NCI-H446 treated with DMSO at 0.1 percent for 48 hours (cell line): ENCODE results near the gene COL20A1.

Source experiments
- DNase-seq: peaks from one replicate; lab custom pipeline; 2025; lab: John Stamatoyannopoulos, UW

COL20A1 gene

DNA sequence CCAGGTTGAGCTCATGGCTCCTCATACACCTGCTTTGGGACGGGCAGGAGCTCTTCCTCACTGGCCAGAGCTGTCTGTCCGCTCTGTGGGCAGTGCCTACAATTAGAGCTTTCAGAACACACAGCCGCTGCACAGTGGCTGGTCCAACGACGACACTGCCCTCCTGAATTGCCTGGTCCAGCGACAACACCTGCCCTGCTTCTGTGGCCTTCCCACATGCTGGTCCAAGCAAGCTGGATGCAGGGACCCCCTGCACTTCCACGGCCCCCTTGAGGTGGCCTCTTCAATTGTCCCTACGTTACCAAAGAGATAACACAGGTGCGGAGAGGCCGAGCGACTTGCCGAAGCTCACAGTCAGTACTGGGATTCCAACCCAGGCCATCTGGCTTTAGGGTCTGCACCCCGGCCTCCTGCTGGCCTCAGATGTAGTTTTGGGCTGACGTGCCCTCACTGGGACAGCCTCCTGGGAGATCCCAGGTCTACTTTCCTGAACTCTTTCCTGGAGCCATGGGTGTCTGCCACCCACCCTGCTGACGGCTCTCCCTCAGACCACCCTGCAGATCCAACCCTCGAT lies 69.5 kb downstream of the COL20A1 start:
- no peak for DNase-seq

DNA sequence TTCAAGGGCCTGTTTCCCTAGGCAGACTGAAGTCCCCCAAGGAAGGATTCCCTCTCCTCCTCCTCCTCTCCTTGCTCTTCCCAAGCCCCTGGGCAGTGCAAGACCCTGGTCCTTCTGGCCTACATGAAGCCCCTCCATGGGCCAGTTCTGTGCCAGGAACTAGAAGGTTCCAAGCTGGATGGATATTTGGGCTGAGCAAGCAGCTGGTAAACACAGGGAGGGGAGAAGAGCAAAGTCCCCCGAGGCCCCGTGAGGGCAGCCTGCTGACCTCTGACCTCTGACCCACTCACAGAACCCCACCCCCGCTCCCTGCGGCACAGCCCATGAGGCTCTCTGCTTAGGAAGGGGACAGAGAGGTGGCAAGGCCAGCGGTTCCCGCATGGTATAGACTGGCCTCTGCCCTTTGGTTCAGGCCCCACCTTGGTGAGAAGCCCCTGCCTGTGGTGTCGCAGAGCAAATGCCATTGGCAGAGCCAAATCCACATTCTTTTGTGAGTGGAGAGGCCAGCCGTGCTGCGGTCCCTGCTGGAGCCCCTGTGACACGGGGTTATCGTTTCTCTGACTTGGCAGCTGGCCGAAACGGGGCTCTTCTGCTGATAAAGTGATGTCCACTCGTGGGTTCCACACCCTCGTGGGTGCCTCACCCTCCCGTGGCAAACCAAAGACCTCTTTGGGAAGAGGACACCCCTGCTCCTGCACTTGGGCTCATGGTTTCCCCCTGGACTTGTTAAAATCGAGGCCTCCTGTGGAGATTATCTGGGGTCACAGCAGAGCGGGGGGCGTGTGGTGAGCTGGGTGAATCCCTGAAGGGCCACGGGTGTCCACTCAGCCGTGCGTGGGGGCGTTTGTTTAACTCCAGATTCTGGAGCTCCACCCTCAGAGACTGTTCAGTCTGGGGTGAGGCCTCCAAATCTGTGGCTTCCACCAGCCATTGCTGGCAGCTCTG lies 70.3 kb downstream of the COL20A1 start:
- no peak for DNase-seq

DNA sequence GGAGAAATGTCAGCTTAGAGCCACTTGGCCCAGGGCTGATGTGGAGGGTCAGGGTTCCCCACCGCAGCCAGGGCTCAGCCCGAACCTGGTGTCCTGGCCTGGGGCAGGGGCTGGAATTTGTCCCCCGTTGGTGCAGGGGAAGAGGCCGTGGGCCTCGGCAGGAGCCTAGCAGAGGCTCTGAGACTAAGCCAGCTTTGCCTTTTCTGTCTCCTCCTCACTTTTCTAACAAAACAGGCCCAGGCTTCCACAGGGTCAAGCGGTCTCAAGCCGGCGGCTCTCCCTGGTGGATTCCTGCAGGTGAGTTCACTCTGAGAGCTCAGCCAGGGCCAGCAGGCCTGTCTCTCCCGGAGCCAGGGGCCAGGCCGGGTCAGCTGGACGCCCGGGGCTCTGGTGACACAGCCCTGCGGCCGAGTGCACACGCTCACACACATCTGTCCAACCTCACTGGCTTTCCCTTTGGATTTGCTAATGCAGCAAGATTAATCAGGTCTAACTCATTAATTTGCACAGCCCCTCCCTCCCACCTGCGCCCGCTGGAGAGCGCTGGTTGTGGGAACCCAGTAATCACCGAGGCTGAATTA lies 71.1 kb downstream of the COL20A1 start:
- DNase-seq = no peak

GRCh38 chr20:63364801-63365585 lies 72.0 kb downstream of the COL20A1 start:
- no peak for DNase-seq

- DNase-seq = no peak
These were observed 72.8 kb downstream of the COL20A1 start for GRCh38 chr20:63365601-63366389.

- no peak for DNase-seq
These were observed 73.7 kb downstream of the COL20A1 start for GRCh38 chr20:63366390-63367365.

DNA sequence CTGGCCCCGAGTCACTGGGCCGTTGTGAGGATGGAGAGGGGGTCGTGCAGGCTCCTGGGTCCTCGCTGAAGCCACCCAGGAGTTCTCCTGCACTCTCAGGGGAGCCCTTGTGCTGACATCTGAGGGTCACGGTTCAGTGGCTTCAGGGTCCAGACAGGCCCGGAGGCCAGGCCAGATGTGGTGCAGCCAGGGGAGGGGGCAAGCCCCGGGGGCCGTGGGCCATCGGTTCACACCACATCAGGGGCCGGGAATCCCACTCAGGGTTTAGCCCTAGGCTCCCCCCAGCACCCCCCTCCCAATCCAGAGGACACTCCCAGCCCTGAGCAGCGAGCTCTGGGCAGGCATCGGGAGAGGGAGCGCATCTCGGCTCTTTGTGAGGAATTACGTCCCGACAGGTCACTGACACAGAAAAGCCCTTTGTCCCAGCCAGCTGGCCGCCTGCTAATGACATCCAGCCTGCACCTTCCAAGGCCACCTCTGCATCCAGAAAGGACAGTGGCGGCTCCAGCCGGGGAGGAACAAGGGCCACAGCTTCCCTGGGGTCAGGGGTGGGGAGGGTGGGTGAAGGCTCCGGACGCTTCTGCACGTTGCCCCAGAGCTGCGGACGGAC lies 74.6 kb downstream of the COL20A1 start:
- no peak for DNase-seq

DNA sequence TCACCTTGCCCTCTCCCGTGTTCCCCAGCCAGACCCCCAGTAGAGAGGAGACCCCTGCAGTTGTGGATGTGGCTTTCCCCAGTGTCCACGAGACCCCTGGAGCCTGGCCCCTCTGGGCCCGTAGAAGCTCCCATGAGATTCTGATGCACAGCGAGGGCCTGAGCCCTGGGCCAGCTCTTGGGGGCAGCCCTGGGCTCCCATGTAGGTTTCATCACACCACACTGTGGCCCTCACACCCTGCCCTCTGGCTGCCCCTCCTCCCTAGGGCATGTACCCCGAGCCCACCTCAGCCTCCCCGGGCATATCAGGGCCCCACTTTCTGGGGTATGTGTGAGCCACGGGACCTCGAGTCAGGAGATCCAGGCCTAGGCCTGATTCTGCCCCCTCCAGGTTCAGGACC lies 75.2 kb downstream of the COL20A1 start:
- no peak for DNase-seq

DNA sequence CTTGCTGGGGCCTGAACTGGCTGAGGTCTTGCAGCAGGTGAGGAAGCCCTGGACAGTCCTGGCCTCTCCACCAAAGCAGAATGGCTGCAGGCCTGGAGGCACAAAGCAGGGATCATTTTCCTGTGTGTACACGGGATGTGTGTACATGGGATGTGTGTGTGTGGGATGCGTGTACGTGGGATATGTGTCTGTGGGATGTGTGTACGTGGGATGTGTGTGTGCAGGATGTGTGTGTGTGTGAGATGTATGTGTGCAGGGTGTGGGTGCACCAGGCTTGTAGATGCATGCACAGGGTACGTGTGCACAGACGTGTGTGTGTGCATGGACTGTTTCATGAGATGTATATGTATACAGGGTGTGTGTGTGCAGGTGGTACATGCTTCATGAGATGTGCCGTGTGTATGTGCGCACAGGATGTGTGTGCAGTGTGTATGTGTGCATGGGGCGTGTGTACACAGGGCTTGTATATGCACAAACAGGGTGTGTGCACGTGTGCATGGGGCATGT lies 76.1 kb downstream of the COL20A1 start:
- no peak for DNase-seq

- DNase-seq = no peak
These were observed 77.0 kb downstream of the COL20A1 start for GRCh38 chr20:63369724-63370617.

- DNase-seq = no peak
These were observed 77.7 kb downstream of the COL20A1 start for GRCh38 chr20:63370618-63371187.

- DNase-seq = no peak
These were observed 78.4 kb downstream of the COL20A1 start for GRCh38 chr20:63371291-63371865.

GRCh38 chr20:63372971-63373885 lies 80.2 kb downstream of the COL20A1 start:
- no peak for DNase-seq

DNA sequence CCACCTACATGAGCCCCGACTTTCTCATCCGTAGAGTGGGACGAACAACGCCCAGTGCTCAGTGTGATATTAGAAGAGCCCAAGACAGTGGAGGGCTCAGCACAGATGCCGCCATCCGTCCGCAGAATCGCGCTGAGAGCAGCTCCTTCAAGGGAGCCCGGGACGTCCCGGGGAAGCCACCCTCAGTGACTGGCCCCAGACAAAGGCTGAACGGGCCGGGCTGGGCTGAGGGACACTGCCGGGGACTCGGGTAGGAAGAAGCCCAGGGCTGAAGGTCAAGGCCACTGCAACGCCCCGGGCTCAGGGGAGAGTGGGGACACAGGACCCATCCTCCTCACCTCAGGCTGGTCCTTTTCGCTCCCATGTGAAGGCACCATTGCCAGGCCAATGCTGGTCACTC lies 81.0 kb downstream of the COL20A1 start:
- no peak for DNase-seq

DNA sequence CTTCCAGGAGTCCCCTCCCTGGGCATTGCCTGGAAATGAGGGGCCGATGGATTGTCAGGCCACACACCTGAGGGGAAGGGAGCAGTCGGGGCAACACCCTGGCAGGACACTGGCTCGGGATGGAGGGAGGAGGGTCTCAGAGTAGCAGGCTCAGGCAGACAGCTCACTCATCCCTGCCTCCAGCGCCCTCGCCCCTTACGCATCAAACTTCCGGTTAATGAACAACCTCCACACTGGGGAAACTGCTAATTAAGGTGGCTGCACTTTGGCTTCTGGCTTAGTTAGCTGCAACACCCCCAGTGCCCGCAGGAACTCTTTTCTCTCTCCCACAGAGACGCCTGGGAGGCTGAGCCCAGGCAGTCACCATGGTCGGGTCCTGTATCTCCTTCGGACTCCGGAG lies 81.5 kb downstream of the COL20A1 start:
- no peak for DNase-seq

- DNase-seq = no peak
These were observed 82.5 kb downstream of the COL20A1 start for GRCh38 chr20:63375438-63375837.
